Gastrocnemius medialis (tissue), 4 donors: ENCODE data around the gene BICDL1. TPM values are rescaled to one million over a fixed set of nuclear protein-coding genes. Genes with fewer than 3 reads are reported as not detected.

Experiments
- ATAC-seq, 2 donors: fragments of 150-250 bp; one replicate each; pipeline ENCODE4 v1.9.1; 2016
- DNase-seq, 2 donors: peaks; one replicate each; pipeline ENCODE4 v3.0.0-alpha.2; 2019
- H3K27ac ChIP-seq, 4 donors: fragments of 200-600 bp; sonication (generic); 1 replicate in 1 of 4; 2 replicates in 3 of 4; pipeline ENCODE4 v1.5.1; 2016 to 2018; ENCODE audit warnings: mild to moderate bottlenecking in 2 of 4, moderate library complexity in 1 of 4
- H3K27me3 ChIP-seq, 3 donors: fragments of 200-600 bp; sonication (generic) in 2 of 3; 1 replicate in 1 of 3; 2 replicates in 2 of 3; pipeline versions ENCODE4 v1.5.1 to v1.6.0; 2016 to 2019; ENCODE audit warnings: mild to moderate bottlenecking in 1 of 3, moderate library complexity in 1 of 3
- H3K36me3 ChIP-seq, 2 donors: fragments of 200-600 bp; sonication (generic) in 1 of 2; one replicate each; pipeline ENCODE4 v1.5.1; 2017 to 2018
- H3K4me1 ChIP-seq, 2 donors: fragments of 200-600 bp; sonication (generic) in 1 of 2; one replicate each; pipeline ENCODE4 v1.5.1; 2016 to 2017; ENCODE audit warnings: mild to moderate bottlenecking in 2 of 2
- H3K4me3 ChIP-seq, 4 donors: fragments of 200-600 bp; sonication (generic) in 3 of 4; 1 replicate in 1 of 4; 2 replicates in 3 of 4; pipeline ENCODE4 v1.5.1; 2016 to 2019; ENCODE audit warnings: mild to moderate bottlenecking in 2 of 4
- H3K9me3 ChIP-seq, 3 donors: fragments of 200-600 bp; sonication (generic) in 2 of 3; 1 replicate in 1 of 3; 2 replicates in 2 of 3; pipeline ENCODE4 v1.5.1; 2016 to 2019
- POLR2A ChIP-seq, 2 donors: fragments of 450-650 bp; IDR thresholded peaks; one replicate each; pipeline ENCODE4 v1.6.1; 2017; ENCODE audit warnings: antibody characterized with exemption in 2 of 2, mild to moderate bottlenecking in 2 of 2, moderate library complexity in 2 of 2
- in situ Hi-C, 4 donors: fragments of 200-750 bp; cut with MboI; loops; one replicate each; pipeline versions ENCODE4 v1.15.0 to v1.8.0; 2017; ENCODE audit warnings: low sequenced_read_pairs in 4 of 4
- intact Hi-C: fragments of 100-400 bp; cut with DNase I; formaldehyde crosslinking; loops from one replicate; pipeline ENCODE4 v1.15.1; 2023; ENCODE audit warnings: low total_unique reads
- total RNA-seq, 4 donors: library from RNA; depleted of rRNA; stranded (reverse); fragments of >200 nt; gene quantifications; one replicate each; pipeline versions ENCODE4 v1.1.0 to v1.2.3, GENCODE V29; 2016
- TF ChIP-seq, protein P1 (sequence below), 5 experiments: fragments of 450-650 bp in 3 of 5; fragments of 200-600 bp in 2 of 5; sonication (generic) in 2 of 5; IDR thresholded peaks in 4 of 5; conservative IDR thresholded peaks in 1 of 5; 1 replicate in 4 of 5; 2 replicates in 1 of 5; pipeline ENCODE4 v1.5.1; 2016 to 2019; ENCODE audit warnings: antibody characterized with exemption in 5 of 5, mild to moderate bottlenecking in 3 of 5, moderate library complexity in 3 of 5

Gene BICDL1
- total RNA-seq, 4 donors from 2014 or later, result 0.93 to 1.4 TPM; not detected in 2

DNA sequence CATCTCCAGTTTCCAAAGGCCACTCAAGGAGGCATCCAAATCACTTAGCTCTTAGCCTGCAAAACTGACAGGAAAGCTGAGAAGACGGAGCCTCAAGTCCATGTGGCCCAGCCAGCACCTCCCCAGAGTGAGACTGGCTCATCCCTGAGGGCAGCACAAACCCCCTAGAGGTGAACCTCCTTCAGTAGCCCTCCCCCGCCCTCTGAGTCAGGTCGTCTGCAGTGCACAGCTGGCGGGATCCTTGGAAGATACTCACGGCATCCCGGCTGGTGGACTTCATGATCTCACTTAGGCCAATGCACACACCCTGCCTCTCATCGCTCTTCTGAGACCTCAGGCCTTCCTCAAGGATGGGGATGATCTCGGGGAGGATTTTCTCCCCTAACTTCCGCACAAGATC is 151.6 kb downstream of the BICDL1 start:
- ATAC-seq, result no peak
- H3K9me3 ChIP-seq, result no peaks in the 10 kb centered on the region
- H3K4me1 ChIP-seq, result no peaks in the 10 kb centered on the region
- in situ Hi-C loops (no loop called here), intact Hi-C loops (no loop called here)
- no peaks in the 10 kb centered on the region for H3K27me3 ChIP-seq
- H3K4me3 ChIP-seq, result no peak overlapping the region
- no peak for DNase-seq
- peaks cover 4 to 99% of the 10 kb centered on the region in 2 donors for H3K36me3 ChIP-seq
- TF ChIP-seq, protein P1, sequence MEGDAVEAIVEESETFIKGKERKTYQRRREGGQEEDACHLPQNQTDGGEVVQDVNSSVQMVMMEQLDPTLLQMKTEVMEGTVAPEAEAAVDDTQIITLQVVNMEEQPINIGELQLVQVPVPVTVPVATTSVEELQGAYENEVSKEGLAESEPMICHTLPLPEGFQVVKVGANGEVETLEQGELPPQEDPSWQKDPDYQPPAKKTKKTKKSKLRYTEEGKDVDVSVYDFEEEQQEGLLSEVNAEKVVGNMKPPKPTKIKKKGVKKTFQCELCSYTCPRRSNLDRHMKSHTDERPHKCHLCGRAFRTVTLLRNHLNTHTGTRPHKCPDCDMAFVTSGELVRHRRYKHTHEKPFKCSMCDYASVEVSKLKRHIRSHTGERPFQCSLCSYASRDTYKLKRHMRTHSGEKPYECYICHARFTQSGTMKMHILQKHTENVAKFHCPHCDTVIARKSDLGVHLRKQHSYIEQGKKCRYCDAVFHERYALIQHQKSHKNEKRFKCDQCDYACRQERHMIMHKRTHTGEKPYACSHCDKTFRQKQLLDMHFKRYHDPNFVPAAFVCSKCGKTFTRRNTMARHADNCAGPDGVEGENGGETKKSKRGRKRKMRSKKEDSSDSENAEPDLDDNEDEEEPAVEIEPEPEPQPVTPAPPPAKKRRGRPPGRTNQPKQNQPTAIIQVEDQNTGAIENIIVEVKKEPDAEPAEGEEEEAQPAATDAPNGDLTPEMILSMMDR (IDR thresholded peaks at IDR 0.05 in 4 of 5, conservative IDR thresholded peaks at IDR 0.05 in 1 of 5), result no peak
- no peak for TF ChIP-seq POLR2A (IDR thresholded peaks at IDR 0.05)
- no peak overlapping the region for H3K27ac ChIP-seq

DNA sequence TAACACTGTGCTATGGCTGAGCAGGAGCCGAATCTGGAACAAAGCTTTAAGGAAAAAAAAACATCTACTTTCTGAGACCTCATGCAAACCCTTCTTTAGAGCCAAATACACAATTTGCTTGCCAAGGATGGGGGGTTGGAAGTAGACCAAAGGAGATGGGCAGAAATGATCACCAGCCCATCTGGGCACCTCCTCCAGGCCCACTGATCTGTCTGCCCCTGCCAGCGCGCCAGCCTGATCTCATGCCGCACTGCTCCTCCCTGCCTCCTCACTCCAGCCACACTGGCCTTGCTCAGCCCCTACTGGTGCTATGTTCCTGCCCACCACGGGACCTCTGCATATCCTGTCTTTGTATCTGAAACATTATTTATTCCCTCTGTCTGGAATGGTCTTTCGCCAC is 152.3 kb downstream of the BICDL1 start:
- intact Hi-C loops, result no loop called here
- Histone ChIP-seq H3K9me3 (no peaks in the 10 kb centered on the region), H3K27me3 (no peaks in the 10 kb centered on the region), H3K36me3 (peaks cover 4 to 99% of the 10 kb centered on the region in 2 donors), H3K4me1 (no peaks in the 10 kb centered on the region), H3K4me3 (no peak overlapping the region), H3K27ac (no peak overlapping the region)
- ATAC-seq (no peak), DNase-seq (no peak)
- no peak for TF ChIP-seq POLR2A (IDR thresholded peaks at IDR 0.05)
- TF ChIP-seq, protein P1 (IDR thresholded peaks at IDR 0.05 in 4 of 5, conservative IDR thresholded peaks at IDR 0.05 in 1 of 5), result no peak
- in situ Hi-C loops, result no loop called here

DNA sequence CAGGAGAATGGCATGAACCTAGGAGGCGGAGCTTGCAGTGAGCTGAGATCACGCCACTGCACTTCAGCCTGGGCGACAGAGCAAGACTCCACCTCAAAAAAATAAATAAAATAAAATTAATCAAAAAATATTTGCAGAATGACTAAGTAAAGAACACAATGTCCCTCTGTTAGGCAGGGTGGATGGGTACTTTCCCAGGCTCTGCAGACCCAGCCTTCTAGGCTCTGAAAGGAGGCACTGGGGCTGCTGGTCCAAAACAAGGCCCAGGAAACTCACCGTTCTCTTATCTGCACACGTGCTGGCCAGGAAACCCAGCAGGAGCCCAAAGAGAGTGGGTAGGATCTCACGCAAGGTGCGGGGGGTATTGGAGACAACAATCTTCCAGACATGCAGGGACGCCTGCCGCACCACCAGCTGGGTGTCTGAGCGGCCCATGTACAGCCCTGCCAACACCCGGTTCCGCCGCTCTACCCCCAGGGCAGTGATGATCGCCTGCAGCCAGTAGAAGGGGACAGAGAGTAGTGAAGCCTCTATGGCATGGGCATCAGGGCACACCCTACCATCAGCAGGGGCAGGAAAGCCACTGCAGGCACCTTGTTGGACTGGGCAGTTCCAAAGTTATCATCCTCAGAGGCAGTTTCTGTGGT is 153.3 kb downstream of the BICDL1 start:
- Histone ChIP-seq H3K36me3 (peaks cover 7 to 99% of the 10 kb centered on the region in 2 donors), H3K9me3 (no peaks in the 10 kb centered on the region), H3K4me1 (no peaks in the 10 kb centered on the region), H3K4me3 (no peak overlapping the region), H3K27me3 (no peaks in the 10 kb centered on the region), H3K27ac (no peak overlapping the region)
- no peak for TF ChIP-seq POLR2A (IDR thresholded peaks at IDR 0.05)
- TF ChIP-seq, protein P1 (IDR thresholded peaks at IDR 0.05 in 4 of 5, conservative IDR thresholded peaks at IDR 0.05 in 1 of 5), result no peak
- no peak for ATAC-seq
- intact Hi-C loops (no loop called here), in situ Hi-C loops (no loop called here)
- no peak for DNase-seq

Other genes with a start within 250 kb of the BICDL1 start
- 1 to 10 TPM in 2 of 4 donors, under 1 TPM in 2; 0.05 to 4.0 (median 1.5) TPM for gene CIT, start 111.9 kb upstream of the BICDL1 start, total RNA-seq
- gene RAB35, start 127.5 kb downstream of the BICDL1 start, total RNA-seq, result 10 to 100 TPM; 12.3 to 30.7 (median 16.9) TPM
- 10 to 100 TPM; 58.2 to 99.7 (median 87.4) TPM for gene GCN1, start 205.5 kb downstream of the BICDL1 start, total RNA-seq
- 1,000 to 10,000 TPM; 2,008 to 3,982 (median 3,189) TPM for gene RPLP0, start 211.9 kb downstream of the BICDL1 start, total RNA-seq